ENCODE results near the gene RET. TPM values are rescaled to one million over a fixed set of nuclear protein-coding genes. Genes with fewer than 3 reads are reported as not detected.

RET gene
- total RNA-seq, 2 donors from 2014 or later, result 1.2 to 3.5 TPM

DNA sequence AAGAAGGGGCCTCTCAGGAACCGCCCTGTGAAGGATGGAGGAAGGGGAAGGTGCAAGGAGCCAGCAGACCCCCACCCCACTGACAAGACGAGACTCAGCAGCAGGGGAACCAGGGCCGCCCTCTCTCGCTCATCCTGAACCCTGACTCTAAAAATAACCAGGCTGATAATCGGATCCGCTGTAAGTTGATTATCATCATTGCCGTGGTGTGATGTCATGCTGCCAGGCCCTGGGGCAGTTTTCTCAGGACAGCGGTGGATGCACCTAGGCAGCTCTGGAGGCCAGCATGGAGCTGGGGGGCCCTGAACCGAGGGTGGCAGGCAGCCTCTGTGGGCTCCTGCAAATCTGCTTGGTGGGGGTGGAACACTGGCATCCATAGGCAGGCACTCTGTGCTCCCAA is 7.9 kb downstream of the RET start:
- Histone ChIP-seq H3K4me1 (ENCODE audit: control insufficient read depth, insufficient read depth, low read length) (no peaks in the 10 kb centered on the region), H3K36me3 (ENCODE audit: control insufficient read depth, insufficient read depth, low read length) (no peaks in the 10 kb centered on the region), H3K9ac (ENCODE audit: extremely low read depth, low read length, poor library complexity, severe bottlenecking) (no peak overlapping the region), H3K4me3 (ENCODE audit: low read length) (no peak overlapping the region), H3K27ac (ENCODE audit: low read depth, low read length) (no peak overlapping the region), H3K9me3 (ENCODE audit: control insufficient read depth, low read length) (no peaks in the 10 kb centered on the region), H3K27me3 (ENCODE audit: control insufficient read depth, insufficient read depth, low read length, poor library complexity, severe bottlenecking) (no peaks in the 10 kb centered on the region)
- no peak overlapping the region for H3K4me3 Mint-ChIP-seq
- H3K9me3 Mint-ChIP-seq, result no peaks in the 10 kb centered on the region
- H3K4me1 Mint-ChIP-seq, result no peaks in the 10 kb centered on the region
- H3K27ac Mint-ChIP-seq, result no peak overlapping the region
- TF ChIP-seq, protein P1, sequence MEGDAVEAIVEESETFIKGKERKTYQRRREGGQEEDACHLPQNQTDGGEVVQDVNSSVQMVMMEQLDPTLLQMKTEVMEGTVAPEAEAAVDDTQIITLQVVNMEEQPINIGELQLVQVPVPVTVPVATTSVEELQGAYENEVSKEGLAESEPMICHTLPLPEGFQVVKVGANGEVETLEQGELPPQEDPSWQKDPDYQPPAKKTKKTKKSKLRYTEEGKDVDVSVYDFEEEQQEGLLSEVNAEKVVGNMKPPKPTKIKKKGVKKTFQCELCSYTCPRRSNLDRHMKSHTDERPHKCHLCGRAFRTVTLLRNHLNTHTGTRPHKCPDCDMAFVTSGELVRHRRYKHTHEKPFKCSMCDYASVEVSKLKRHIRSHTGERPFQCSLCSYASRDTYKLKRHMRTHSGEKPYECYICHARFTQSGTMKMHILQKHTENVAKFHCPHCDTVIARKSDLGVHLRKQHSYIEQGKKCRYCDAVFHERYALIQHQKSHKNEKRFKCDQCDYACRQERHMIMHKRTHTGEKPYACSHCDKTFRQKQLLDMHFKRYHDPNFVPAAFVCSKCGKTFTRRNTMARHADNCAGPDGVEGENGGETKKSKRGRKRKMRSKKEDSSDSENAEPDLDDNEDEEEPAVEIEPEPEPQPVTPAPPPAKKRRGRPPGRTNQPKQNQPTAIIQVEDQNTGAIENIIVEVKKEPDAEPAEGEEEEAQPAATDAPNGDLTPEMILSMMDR (conservative IDR thresholded peaks at IDR 0.05), result no peak
- no peak for DNase-seq
- no peaks in the 10 kb centered on the region for H3K36me3 Mint-ChIP-seq (ENCODE audit: low read depth)
- WGBS, 2 experiments (ENCODE audit: insufficient coverage in 1 of 2, insufficient read length in 1 of 2), result 88 to 96% methylated on average over 5 to 9 of the region's 9 CpGs
- H3K27me3 Mint-ChIP-seq (ENCODE audit: insufficient read depth), result no peaks in the 10 kb centered on the region

DNA sequence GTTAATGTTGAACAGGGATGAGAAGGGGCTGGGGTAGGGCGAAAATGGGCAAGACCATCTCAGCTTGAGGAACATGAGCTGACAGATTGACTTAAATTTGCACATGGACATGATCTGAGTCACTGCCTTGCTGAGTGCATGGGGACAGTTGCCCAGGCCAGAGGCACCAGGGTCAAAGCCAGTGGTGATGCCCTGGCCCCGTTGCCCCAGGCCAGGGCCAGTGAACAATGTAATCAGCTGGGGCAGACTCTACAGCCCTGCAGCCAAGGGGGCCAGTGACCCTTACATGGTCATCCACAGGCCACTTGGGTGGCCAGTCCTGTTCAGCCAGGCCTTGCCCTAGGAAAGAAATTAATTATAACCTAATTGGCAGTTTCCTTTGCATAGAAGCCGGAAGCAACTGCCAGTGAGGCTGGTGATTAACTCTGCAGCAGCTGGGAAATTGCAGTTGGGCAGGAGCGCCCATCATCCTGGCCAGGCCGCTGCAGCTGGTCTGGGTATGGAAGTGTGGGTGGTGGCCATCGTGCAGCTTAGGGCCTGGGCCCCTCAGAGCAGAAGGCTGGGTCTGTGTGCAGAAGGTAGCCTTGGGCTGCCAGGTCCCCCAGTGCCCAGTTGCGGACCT is 9.6 kb downstream of the RET start:
- TF ChIP-seq, protein P1 (conservative IDR thresholded peaks at IDR 0.05), result no peak
- H3K36me3 Mint-ChIP-seq (ENCODE audit: low read depth), result no peaks in the 10 kb centered on the region
- no peaks in the 10 kb centered on the region for H3K36me3 ChIP-seq (ENCODE audit: control insufficient read depth, insufficient read depth, low read length)
- H3K27ac Mint-ChIP-seq, result no peak overlapping the region
- 91 to 92% methylated on average over 6 to 7 of the region's 7 CpGs for WGBS, 2 experiments (ENCODE audit: insufficient coverage in 1 of 2, insufficient read length in 1 of 2)
- H3K9me3 Mint-ChIP-seq, result no peaks in the 10 kb centered on the region
- no peak overlapping the region for H3K4me3 Mint-ChIP-seq
- H3K4me1 ChIP-seq (ENCODE audit: control insufficient read depth, insufficient read depth, low read length), result no peaks in the 10 kb centered on the region
- H3K27ac ChIP-seq (ENCODE audit: low read depth, low read length), result no peak overlapping the region
- H3K9me3 ChIP-seq (ENCODE audit: control insufficient read depth, low read length), result no peaks in the 10 kb centered on the region
- H3K9ac ChIP-seq (ENCODE audit: extremely low read depth, low read length, poor library complexity, severe bottlenecking), result no peak overlapping the region
- H3K27me3 ChIP-seq (ENCODE audit: control insufficient read depth, insufficient read depth, low read length, poor library complexity, severe bottlenecking), result no peaks in the 10 kb centered on the region
- H3K4me3 ChIP-seq (ENCODE audit: low read length), result no peak overlapping the region
- no peak for DNase-seq
- H3K4me1 Mint-ChIP-seq, result no peaks in the 10 kb centered on the region
- no peaks in the 10 kb centered on the region for H3K27me3 Mint-ChIP-seq (ENCODE audit: insufficient read depth)

DNA sequence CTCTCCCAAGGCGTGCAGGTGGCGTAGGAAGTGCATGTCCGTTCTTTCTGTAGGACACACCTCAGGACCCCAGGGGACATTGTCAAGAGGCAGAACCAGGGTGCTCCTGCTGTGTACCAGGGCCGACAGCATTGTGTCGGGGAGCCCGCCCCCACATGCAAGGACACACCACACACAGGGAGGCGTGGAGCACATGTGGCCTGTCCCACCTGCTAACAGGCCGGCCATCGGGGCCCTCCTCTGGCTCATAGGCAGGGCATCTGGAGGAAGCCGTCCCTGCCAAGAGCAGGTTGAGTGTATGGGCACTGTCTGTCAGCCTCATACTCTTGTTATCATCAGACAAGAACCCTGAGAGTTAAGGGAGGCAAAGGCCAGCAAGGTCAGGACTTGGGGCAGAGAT is 12.7 kb downstream of the RET start:
- H3K9me3 ChIP-seq (ENCODE audit: control insufficient read depth, low read length), result no peaks in the 10 kb centered on the region
- no peak overlapping the region for H3K9ac ChIP-seq (ENCODE audit: extremely low read depth, low read length, poor library complexity, severe bottlenecking)
- Mint-ChIP-seq H3K4me3 (no peak overlapping the region), H3K9me3 (no peaks in the 10 kb centered on the region), H3K27me3 (ENCODE audit: insufficient read depth) (no peaks in the 10 kb centered on the region), H3K4me1 (no peaks in the 10 kb centered on the region), H3K27ac (no peak overlapping the region), H3K36me3 (ENCODE audit: low read depth) (no peaks in the 10 kb centered on the region)
- no peaks in the 10 kb centered on the region for H3K4me1 ChIP-seq (ENCODE audit: control insufficient read depth, insufficient read depth, low read length)
- DNase-seq, result no peak
- 89 to 91% methylated on average over 10 of the region's 10 CpGs for WGBS, 2 experiments (ENCODE audit: insufficient coverage in 1 of 2, insufficient read length in 1 of 2)
- H3K27ac ChIP-seq (ENCODE audit: low read depth, low read length), result no peak overlapping the region
- no peak overlapping the region for H3K4me3 ChIP-seq (ENCODE audit: low read length)
- no peaks in the 10 kb centered on the region for H3K27me3 ChIP-seq (ENCODE audit: control insufficient read depth, insufficient read depth, low read length, poor library complexity, severe bottlenecking)
- TF ChIP-seq, protein P1 (conservative IDR thresholded peaks at IDR 0.05), result no peak
- H3K36me3 ChIP-seq (ENCODE audit: control insufficient read depth, insufficient read depth, low read length), result no peaks in the 10 kb centered on the region
